Colonic mucosa (tissue), 4 donors: ENCODE data around the gene UNC93B1. TPM values are rescaled to one million over a fixed set of nuclear protein-coding genes. Genes with fewer than 3 reads are reported as not detected.
"Not testable (repeated sequence)": the region's sequence is repeated elsewhere in the genome, so short reads cannot be mapped to it uniquely, and the experiment has no call there.

Source experiments
- DNase-seq: peaks from one replicate; pipeline ENCODE4 v3.0.0-alpha.2; 2020
- H3K27ac ChIP-seq: fragments of 200-600 bp; one replicate; pipeline ENCODE4 v1.8.0; 2021
- H3K27me3 ChIP-seq: fragments of 200-600 bp; one replicate; pipeline ENCODE4 v1.8.0; 2021
- H3K36me3 ChIP-seq: fragments of 200-600 bp; one replicate; pipeline ENCODE4 v1.8.0; 2021
- H3K4me1 ChIP-seq: fragments of 200-600 bp; one replicate; pipeline ENCODE4 v1.8.0; 2021; ENCODE audit warnings: mild to moderate bottlenecking
- H3K4me3 ChIP-seq: fragments of 200-600 bp; one replicate; pipeline ENCODE4 v1.8.0; 2021
- H3K9ac ChIP-seq, 2 donors: one replicate each; pipeline ENCODE4 v1.7.0; 2013; ENCODE audit warnings: control low read depth in 2 of 2, low read depth in 2 of 2, low read length in 2 of 2
- H3K9me3 ChIP-seq: fragments of 200-600 bp; one replicate; pipeline ENCODE4 v1.8.0; 2021
- intact Hi-C: fragments of 100-400 bp; cut with DNase I; formaldehyde crosslinking; loops from one replicate; pipeline ENCODE4 v1.14.1; 2022
- total RNA-seq, 2 donors: library from RNA; stranded (reverse); fragmentation: NEBNext Ultra II Directional in 1 of 2; extraction: Animal tissue kit (Norgen Biotek cat#: 25700) in 1 of 2; gene quantifications; one replicate each; pipeline ENCODE4 v1.2.1, GENCODE V29; 2021
- TF ChIP-seq, protein P1 (sequence below): fragments of 200-600 bp; IDR thresholded peaks from one replicate; pipeline ENCODE4 v1.8.0; 2022; ENCODE audit warnings: antibody characterized with exemption, mild to moderate bottlenecking
- donor health status: healthy.
- donor health status: DM: no; HTN: no; CAD: no.
- donor health status: DM: no; HTN: no; CAD: no.

UNC93B1 gene
- total RNA-seq, 2 donors from 2014 or later = 46.3 to 55.4 TPM

DNA sequence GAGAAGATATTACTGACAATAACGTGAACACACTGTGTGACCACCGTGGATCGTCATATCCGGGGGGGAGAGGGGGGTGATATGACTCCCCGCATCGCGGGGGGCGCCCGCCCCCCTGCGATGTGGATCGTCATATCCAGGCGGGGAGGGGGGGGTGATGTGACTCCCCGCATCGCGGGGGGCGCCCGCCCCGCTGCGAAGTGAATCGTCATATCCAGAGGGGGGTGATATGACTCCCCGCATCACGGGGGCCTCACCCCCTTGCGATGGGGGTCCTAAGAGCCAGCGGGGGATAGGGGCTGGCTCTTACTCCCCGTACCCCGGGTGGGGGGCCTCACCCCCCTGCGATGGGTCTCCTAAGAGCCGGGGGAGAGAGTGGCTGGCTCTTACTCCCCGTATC lies 19.9 kb downstream of the UNC93B1 start:
- Histone ChIP-seq H3K9ac (no peak overlapping the region), H3K27ac (no peak overlapping the region), H3K4me3 (no peak overlapping the region), H3K9me3 (no peaks in the 10 kb centered on the region), H3K27me3 (no peaks in the 10 kb centered on the region), H3K4me1 (no peaks in the 10 kb centered on the region), H3K36me3 (no peaks in the 10 kb centered on the region)
- TF ChIP-seq, protein P1, sequence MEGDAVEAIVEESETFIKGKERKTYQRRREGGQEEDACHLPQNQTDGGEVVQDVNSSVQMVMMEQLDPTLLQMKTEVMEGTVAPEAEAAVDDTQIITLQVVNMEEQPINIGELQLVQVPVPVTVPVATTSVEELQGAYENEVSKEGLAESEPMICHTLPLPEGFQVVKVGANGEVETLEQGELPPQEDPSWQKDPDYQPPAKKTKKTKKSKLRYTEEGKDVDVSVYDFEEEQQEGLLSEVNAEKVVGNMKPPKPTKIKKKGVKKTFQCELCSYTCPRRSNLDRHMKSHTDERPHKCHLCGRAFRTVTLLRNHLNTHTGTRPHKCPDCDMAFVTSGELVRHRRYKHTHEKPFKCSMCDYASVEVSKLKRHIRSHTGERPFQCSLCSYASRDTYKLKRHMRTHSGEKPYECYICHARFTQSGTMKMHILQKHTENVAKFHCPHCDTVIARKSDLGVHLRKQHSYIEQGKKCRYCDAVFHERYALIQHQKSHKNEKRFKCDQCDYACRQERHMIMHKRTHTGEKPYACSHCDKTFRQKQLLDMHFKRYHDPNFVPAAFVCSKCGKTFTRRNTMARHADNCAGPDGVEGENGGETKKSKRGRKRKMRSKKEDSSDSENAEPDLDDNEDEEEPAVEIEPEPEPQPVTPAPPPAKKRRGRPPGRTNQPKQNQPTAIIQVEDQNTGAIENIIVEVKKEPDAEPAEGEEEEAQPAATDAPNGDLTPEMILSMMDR = no peak
- DNase-seq = no peak
- intact Hi-C loops = no loop called here

DNA sequence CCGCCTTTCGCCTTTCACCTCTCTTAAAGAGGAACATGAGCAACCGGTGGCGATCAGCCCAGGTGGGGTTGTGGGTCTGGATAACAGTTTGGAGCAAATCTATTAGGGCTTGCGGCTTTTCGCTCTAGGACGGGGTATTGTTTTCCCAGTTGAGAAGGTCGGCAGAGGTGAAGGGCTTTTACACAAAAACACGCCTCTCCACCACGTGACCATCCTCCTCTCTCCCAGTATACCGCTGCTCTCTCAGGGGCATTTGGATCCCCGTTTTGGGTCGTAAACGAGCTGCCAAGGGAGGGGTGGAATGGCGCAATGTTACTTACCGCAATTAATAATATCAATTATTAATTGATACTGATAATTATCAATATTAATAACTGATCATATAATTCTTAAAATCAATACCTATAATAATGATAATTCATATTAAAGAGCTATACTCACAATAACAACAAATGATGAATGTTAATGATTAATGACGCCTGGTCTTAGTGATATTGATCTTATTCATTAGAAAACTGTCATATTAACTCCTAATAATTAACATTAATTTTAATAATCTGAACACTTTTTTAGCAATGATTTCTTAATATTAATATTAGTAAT lies 21.5 kb downstream of the UNC93B1 start:
- H3K27ac ChIP-seq, H3K27me3 ChIP-seq, H3K9ac ChIP-seq, DNase-seq, H3K4me1 ChIP-seq, H3K9me3 ChIP-seq, intact Hi-C loops, H3K4me3 ChIP-seq, H3K36me3 ChIP-seq: not testable (repeated sequence)

DNA sequence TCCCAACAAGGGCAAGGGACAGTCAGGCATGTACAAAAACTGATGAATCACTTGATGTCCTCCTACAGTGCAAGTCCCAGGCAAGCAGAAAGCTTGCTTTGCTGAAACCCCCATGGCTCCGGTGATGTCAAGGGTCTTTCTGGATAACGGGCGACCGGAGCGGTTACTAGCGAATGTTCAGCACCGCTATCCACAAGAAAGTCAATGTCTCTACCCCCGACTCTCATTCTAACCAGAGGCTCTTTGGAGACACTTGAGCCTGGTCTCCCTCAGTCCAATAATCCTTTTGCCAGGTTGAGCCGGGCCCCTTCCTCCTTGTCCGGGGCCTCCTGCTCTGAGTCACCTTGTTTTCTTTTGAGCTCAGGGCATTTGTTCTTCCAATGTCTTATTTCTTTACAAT lies 22.7 kb downstream of the UNC93B1 start:
- H3K36me3 ChIP-seq, H3K4me1 ChIP-seq, H3K9ac ChIP-seq, DNase-seq, H3K27me3 ChIP-seq, H3K9me3 ChIP-seq, intact Hi-C loops, H3K27ac ChIP-seq, H3K4me3 ChIP-seq: not testable (repeated sequence)

DNA sequence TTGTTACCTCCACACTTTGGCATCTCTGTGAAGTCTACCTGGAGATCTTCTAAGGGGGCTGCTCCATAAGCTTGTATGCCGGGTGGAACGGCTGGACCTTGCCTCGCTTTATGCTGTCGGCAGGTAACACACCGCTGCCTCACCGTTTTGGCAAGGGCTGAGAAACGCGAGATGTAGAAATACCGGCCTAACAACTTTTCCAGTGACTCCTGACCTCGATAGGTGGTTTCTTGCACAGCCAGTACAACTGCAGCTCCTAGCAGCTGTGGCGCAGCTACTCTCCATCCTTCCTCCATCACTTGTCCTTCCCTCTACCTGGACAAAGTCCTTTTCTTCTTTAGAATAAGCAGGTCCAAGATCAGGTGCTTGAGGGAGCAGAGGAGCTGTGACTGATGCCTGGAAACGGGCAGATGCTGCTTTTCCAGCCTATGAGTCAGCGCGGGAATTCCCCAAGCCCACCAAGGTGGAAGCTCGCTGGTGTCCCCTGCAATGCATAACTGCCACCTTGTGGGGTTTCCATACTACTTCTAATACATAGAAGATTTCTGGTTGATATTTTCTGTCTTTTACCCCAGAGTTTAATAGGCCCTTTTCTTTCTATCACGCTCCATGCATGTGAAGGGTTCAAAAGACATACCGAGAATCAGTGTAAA lies 25.0 kb downstream of the UNC93B1 start:
- intact Hi-C loops, H3K27me3 ChIP-seq, H3K27ac ChIP-seq, H3K9me3 ChIP-seq, H3K9ac ChIP-seq, H3K4me1 ChIP-seq, H3K36me3 ChIP-seq, H3K4me3 ChIP-seq: not testable (repeated sequence)
- DNase-seq = peak; percentile 84

DNA sequence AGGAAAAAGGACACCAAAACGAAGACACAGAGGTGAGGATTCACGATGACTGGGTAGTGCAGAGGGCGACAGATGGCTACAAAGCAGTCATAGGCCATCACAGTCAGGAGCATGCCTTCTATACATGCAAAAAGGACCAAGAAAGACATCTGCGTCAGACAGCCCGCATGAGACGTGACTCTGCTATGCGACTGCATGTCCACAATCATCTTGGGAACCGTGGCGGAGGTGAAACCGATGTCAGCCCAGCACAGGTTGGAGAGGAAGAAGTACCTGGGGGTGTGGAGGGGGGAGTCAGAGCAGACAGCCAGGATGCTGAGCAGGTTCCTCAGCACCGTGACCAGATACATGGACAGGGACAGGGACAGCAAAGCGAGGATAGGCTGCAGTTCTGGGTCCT lies 29.2 kb downstream of the UNC93B1 start:
- H3K27ac ChIP-seq, H3K4me1 ChIP-seq, intact Hi-C loops, H3K9ac ChIP-seq, DNase-seq, H3K36me3 ChIP-seq, H3K27me3 ChIP-seq, H3K9me3 ChIP-seq, H3K4me3 ChIP-seq: not testable (repeated sequence)

DNA sequence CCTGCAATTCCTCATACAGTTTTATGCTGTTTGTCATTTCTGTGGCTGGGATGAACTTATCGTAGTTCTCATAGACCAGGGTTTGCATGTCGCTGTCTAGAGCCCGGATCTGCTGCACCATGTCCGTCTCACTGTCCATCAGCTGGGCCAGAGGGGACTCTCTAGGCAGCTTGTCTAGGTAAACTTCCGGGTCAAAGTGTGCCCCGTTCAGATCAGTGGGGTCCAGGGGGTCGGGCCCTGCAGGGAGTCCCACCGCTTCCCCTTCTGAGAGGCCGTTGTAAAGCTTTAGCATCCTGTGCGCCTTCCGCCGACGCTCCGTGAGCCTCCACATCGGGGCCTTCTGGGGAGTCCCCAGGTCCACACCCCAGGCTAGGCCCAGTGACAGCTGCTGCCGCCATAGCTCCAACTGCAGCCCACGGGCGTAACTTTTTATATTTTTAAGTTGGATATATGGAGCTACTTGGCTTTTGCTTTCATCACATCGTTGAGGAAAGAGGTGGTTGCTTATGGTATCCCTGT lies 38.0 kb downstream of the UNC93B1 start:
- H3K4me1 ChIP-seq, H3K36me3 ChIP-seq, intact Hi-C loops, H3K27ac ChIP-seq, DNase-seq, H3K27me3 ChIP-seq, H3K9me3 ChIP-seq, H3K4me3 ChIP-seq, H3K9ac ChIP-seq: not testable (repeated sequence)

DNA sequence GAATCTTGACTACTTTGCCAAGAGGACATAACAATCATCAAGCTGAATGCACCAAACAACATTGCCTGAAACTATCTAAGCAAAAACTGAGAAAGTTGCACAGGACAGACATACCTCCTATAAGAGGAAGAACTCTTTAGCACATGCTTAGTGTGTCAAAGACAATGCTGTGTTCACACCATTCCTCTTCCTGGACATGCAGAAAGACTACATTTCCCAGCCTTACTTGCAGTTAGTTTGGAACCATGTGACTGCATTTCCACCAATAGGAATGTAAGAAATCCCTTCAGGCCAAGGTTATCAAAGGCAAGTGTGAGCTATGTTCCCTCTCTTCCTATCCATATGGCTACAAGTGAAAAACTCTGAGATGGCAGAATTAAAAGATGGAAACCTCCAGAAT lies 39.2 kb downstream of the UNC93B1 start:
- H3K36me3 ChIP-seq, intact Hi-C loops, H3K4me1 ChIP-seq, H3K27me3 ChIP-seq, H3K27ac ChIP-seq, DNase-seq, H3K4me3 ChIP-seq, H3K9ac ChIP-seq, H3K9me3 ChIP-seq: not testable (repeated sequence)

DNA sequence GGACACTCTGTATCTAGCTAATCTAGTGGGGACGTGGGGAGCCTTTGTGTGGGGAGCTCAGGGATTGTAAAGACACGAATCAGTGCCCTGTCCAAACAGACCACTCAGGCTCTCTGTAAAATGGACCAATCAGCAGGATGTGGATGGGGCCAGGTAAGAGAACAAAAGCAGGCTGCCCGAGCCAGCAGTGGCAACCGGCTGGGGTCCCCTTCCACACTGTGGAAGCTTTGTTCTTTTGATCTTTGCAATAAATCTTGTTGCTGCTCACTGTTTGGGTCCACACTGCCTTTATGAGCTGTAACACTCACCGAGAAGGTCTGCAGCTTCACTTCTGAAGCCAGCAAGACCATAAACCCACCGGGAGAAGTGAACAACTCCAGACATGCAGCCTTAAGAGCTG lies 40.0 kb downstream of the UNC93B1 start:
- H3K27ac ChIP-seq, DNase-seq, H3K4me1 ChIP-seq, H3K9me3 ChIP-seq, H3K4me3 ChIP-seq, H3K9ac ChIP-seq, H3K36me3 ChIP-seq, H3K27me3 ChIP-seq, intact Hi-C loops: not testable (repeated sequence)

DNA sequence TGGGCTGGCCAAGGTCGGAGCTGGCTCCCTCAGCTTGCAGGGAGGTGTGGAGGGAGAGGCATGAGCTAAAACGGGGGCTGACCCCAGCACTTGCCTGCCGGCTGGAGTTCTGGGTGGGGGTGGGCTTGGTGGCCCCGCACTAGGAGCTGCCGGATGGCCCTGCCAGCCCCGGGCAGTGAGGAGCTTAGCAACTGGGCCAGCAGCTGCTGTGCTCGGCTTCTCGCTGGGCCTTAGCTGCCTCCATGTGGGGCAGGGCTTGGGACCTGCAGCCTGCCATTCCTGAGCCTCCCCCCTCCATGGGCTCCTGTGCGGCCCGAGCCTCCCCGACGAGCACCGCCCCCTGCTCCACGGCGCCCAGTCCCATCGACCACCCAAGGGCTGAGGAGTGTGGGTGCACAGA lies 40.7 kb downstream of the UNC93B1 start:
- H3K9ac ChIP-seq, DNase-seq, H3K9me3 ChIP-seq, H3K4me3 ChIP-seq, H3K27ac ChIP-seq, H3K36me3 ChIP-seq, H3K4me1 ChIP-seq, H3K27me3 ChIP-seq, intact Hi-C loops: not testable (repeated sequence)

DNA sequence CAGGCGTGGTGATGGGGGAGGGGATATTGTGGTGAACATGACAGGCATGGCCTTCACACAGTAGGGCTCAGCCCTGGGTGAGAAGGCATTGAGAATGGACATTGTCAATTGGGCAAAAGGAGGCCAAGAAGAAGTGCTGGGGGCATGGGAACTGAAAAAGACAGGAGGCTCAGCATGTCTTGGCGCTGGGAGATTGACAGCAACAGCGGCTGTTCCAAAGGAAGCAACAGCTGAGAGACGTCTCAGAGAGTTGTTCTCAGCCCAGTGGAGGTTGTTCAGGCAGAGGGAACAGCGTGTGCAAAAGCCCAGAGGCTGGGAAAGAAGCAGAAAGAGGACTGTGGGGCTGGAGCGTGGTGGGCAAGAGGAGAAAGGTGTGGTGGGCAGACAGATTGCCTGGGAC lies 47.7 kb downstream of the UNC93B1 start:
- H3K9me3 ChIP-seq, H3K9ac ChIP-seq, DNase-seq, H3K27me3 ChIP-seq, intact Hi-C loops, H3K4me1 ChIP-seq, H3K36me3 ChIP-seq, H3K27ac ChIP-seq, H3K4me3 ChIP-seq: not testable (repeated sequence)
